A673 (cell line): ENCODE results near the gene AQP5. TPM values are rescaled to one million over a fixed set of nuclear protein-coding genes. Genes with fewer than 3 reads are reported as not detected.

ENCODE experiments used
- BruUV-seq: library from RNA; stranded (reverse); fragments of 400-500 nt; replicated peaks from 2 replicates; lab custom pipeline; 2021; lab: Mats Ljungman, UMichigan
- CTCF ChIA-PET: fragments of 300-600 bp; sonication (Branson Sonifier 250); formaldehyde crosslinking; loops from one replicate; lab custom pipeline; 2022; ENCODE audit warnings: antibody characterized with exemption; lab: Charles Lee
- POLR2A ChIA-PET: fragments of 300-600 bp; sonication (Branson Sonifier 250); formaldehyde crosslinking; loops from one replicate; lab custom pipeline; 2022; ENCODE audit warnings: antibody characterized with exemption; ENCODE audit not compliant: low non-redundant PET; lab: Charles Lee
- DNase-seq: peaks from one replicate; pipeline ENCODE4 v3.0.0-alpha.2; 2015; ENCODE audit warnings: low spot score
- H3K27ac ChIP-seq: fragments of 200-600 bp; sonication (generic); 2 replicates; pipeline ENCODE4 v1.5.1; 2016; ENCODE audit warnings: mixed run types, low read depth, mild to moderate bottlenecking, mixed read lengths, antibody characterized with exemption, low read length; ENCODE audit not compliant: poor library complexity, severe bottlenecking
- H3K27me3 ChIP-seq: fragments of 200-600 bp; sonication (generic); replicated peaks from 2 replicates; pipeline ENCODE4 v1.6.1; 2017; ENCODE audit warnings: mixed run types, low read depth, mild to moderate bottlenecking, mixed read lengths, antibody characterized with exemption, low read length; ENCODE audit not compliant: insufficient read depth, poor library complexity
- H3K36me3 ChIP-seq: fragments of 200-600 bp; sonication (generic); 2 replicates; pipeline ENCODE4 v1.6.1; 2016; ENCODE audit warnings: mixed run types, mild to moderate bottlenecking, mixed read lengths, antibody characterized with exemption, low read length; ENCODE audit not compliant: insufficient read depth, poor library complexity, severe bottlenecking
- H3K4me1 ChIP-seq: fragments of 200-600 bp; sonication (generic); 2 replicates; pipeline ENCODE4 v1.6.1; 2017; ENCODE audit warnings: mixed run types, mild to moderate bottlenecking, mixed read lengths, antibody characterized with exemption, low read length; ENCODE audit not compliant: insufficient read depth, poor library complexity, severe bottlenecking
- H3K4me3 ChIP-seq: fragments of 200-600 bp; sonication (generic); 2 replicates; pipeline ENCODE4 v1.5.1; 2016; ENCODE audit warnings: low read depth, mixed run types, mild to moderate bottlenecking, mixed read lengths, low read length; ENCODE audit not compliant: poor library complexity, severe bottlenecking
- H3K9me3 ChIP-seq: fragments of 200-600 bp; sonication (generic); 2 replicates; pipeline ENCODE4 v1.6.1; 2016; ENCODE audit warnings: mixed run types, low read depth, mild to moderate bottlenecking, mixed read lengths, antibody characterized with exemption, low read length; ENCODE audit not compliant: poor library complexity, severe bottlenecking
- CTCF ChIP-seq: fragments of 300-800, 200-600 bp; sonication (generic); conservative IDR thresholded peaks from 2 replicates; pipeline ENCODE4 v1.5.1; 2017; ENCODE audit warnings: low read depth, mild to moderate bottlenecking, antibody characterized with exemption, low read length, moderate library complexity, mixed read lengths
- EZH2 ChIP-seq: fragments of 200-600 bp; sonication (generic); IDR thresholded peaks from 2 replicates; pipeline ENCODE4 v1.6.1; 2017; ENCODE audit warnings: borderline replicate concordance, low read depth, mild to moderate bottlenecking, mixed read lengths, antibody characterized with exemption, low read length; ENCODE audit not compliant: poor library complexity, severe bottlenecking
- intact Hi-C: fragments of 100-400 bp; cut with micrococcal nuclease; formaldehyde crosslinking; loops from one replicate; pipeline ENCODE4 v1.10.0; 2022; ENCODE audit not compliant: unreplicated experiment
- total RNA-seq: library from RNA; stranded (reverse); gene quantifications from 2 replicates; pipeline ENCODE4 v1.2.3, GENCODE V29; 2021

The AQP5 gene
- total RNA-seq, 1 experiment from 2014 or later, result not detected

- CTCF ChIA-PET, result interaction anchor here (1.0 kb wide), 1 partner anchor 13 kb away, joined by 3 read pairs; no protein-coding TSS in a partner anchor
- Histone ChIP-seq H3K9me3 (no peaks in the 10 kb centered on the region), H3K27ac (no peak overlapping the region), H3K4me1 (peaks cover 16% of the 10 kb centered on the region), H3K27me3 (no peaks in the 10 kb centered on the region), H3K4me3 (no peak overlapping the region), H3K36me3 (no peaks in the 10 kb centered on the region)
- no TSS peak for BruUV-seq
- TF ChIP-seq EZH2 (no peak), CTCF (no peak)
- no peak for DNase-seq
- POLR2A ChIA-PET, result no interaction called here
- intact Hi-C loops, result no loop called here
These were observed 19.1 kb downstream of the AQP5 start for GRCh38 chr12:49980501-49981349.

GRCh38 chr12:49982246-49983087, 20.8 kb downstream of the AQP5 start:
- ChIA-PET POLR2A (no interaction called here), CTCF (no interaction called here)
- TF ChIP-seq CTCF (no peak), EZH2 (no peak)
- H3K36me3 ChIP-seq, result no peaks in the 10 kb centered on the region
- no TSS peak for BruUV-seq
- intact Hi-C loops, result no loop called here
- no peak overlapping the region for H3K4me3 ChIP-seq
- H3K4me1 ChIP-seq, result peaks cover 16% of the 10 kb centered on the region
- DNase-seq, result no peak
- no peaks in the 10 kb centered on the region for H3K27me3 ChIP-seq
- H3K9me3 ChIP-seq, result no peaks in the 10 kb centered on the region
- no peak overlapping the region for H3K27ac ChIP-seq

- H3K27ac ChIP-seq, result peak overlapping the region; percentile 29
- CTCF ChIA-PET, result interaction anchor here (0.6 to 2.0 kb wide), 5 partner anchors 17 to 115 kb away, joined by 3 to 13 read pairs (median 3); no protein-coding TSS in a partner anchor
- peaks cover 13% of the 10 kb centered on the region for H3K36me3 ChIP-seq
- H3K27me3 ChIP-seq, result no peaks in the 10 kb centered on the region
- POLR2A ChIA-PET, result interaction anchor here (0.6 kb wide), 1 partner anchor 39 kb away, joined by 3 read pairs; no protein-coding TSS in a partner anchor
- intact Hi-C loops, result no loop called here
- H3K4me3 ChIP-seq, result no peak overlapping the region
- no peaks in the 10 kb centered on the region for H3K9me3 ChIP-seq
- peaks cover 16% of the 10 kb centered on the region for H3K4me1 ChIP-seq
- no peak for TF ChIP-seq EZH2
- TF ChIP-seq CTCF, result 0 out of 2 replicates have a peak, but pooled peaks have one; percentile 17
- DNase-seq, result peak; percentile 92
- BruUV-seq, result no TSS peak
These were observed 22.2 kb downstream of the AQP5 start for GRCh38 chr12:49983892-49984291.
